H1 (cell line): ENCODE data around the gene ANAPC16. TPM values are rescaled to one million over a fixed set of nuclear protein-coding genes. Genes with fewer than 3 reads are reported as not detected.

Experiments
- BRCA1 ChIP-seq: IDR thresholded peaks from 2 replicates; pipeline ENCODE4 v1.6.1; 2012; ENCODE audit warnings: low read depth, low read length, improper control_type of control experiment
- GTF2F1 ChIP-seq: IDR thresholded peaks from 2 replicates; pipeline ENCODE4 v1.6.1; 2012; ENCODE audit warnings: low read depth, low read length, improper control_type of control experiment, borderline replicate concordance
- JUN ChIP-seq: IDR thresholded peaks from 2 replicates; pipeline ENCODE4 v1.6.1; 2011; ENCODE audit warnings: low read depth, mild to moderate bottlenecking, improper control_type of control experiment, low read length
- polyA plus RNA-seq, 7 experiments: library from polyadenylated mRNA; depleted of rRNA in 3 of 7; stranded (reverse) in 5 of 7; unstranded in 2 of 7; fragments of >200 nt in 5 of 7; fragments of 200-250 nt in 2 of 7; gene quantifications; 1 replicate in 5 of 7; 2 replicates in 1 of 7; 4 replicates in 1 of 7; pipeline versions ENCODE4 v1.2.1 to v1.2.3, GENCODE V29; 2011 to 2013; ENCODE audit warnings: missing spikeins in 2 of 7, mixed read lengths in 2 of 7
- total RNA-seq: library from RNA; stranded (reverse); fragmentation: NEBNext Ultra II Directional; extraction: Animal tissue kit (Norgen Biotek cat#: 25700); gene quantifications from 2 replicates; pipeline ENCODE4 v1.2.1, GENCODE V29; 2021

ANAPC16 gene
- total and polyA plus RNA-seq, 2 of the 8 experiments (the other 6 are each of a cell fraction or from before 2014, with no cell fraction given) = 53.1 to 57.4 TPM

GRCh38 chr10:72175149-72175548 is 40.7 kb upstream of the ANAPC16 start (continued):
- TF ChIP-seq BRCA1 = no peak
- no peak for TF ChIP-seq JUN
- TF ChIP-seq GTF2F1 = no peak
